HepG2 (cell line): ENCODE results near the gene GPC6. TPM values are rescaled to one million over a fixed set of nuclear protein-coding genes. Genes with fewer than 3 reads are reported as not detected.

Experiments
- ATAC-seq: fragments of 200-7000 bp; cut with Tn5 transposase; 3 replicates; pipeline ENCODE4 v1.9.1; 2020; ENCODE audit warnings: mild to moderate bottlenecking, moderate library complexity
- BruUV-seq: library from RNA; stranded (reverse); fragments of 400-500 nt; replicated peaks from 2 replicates; lab custom pipeline; 2021; lab: Mats Ljungman, UMichigan
- CTCF ChIA-PET: fragments of 300-600 bp; formaldehyde crosslinking; extraction: SDS; loops from one replicate; lab custom pipeline; 2021; ENCODE audit warnings: low total read pairs, inconsistent platforms, low intra/inter-chr PET ratio; lab: Yijun Ruan, JAX
- POLR2A ChIA-PET: fragments of 350-600 bp; sonication (Branson Sonifier 250); formaldehyde crosslinking; loops from one replicate; lab custom pipeline; 2020; ENCODE audit warnings: antibody characterized with exemption, inconsistent platforms; lab: Yijun Ruan, JAX
- DNase-seq: peaks from one replicate; pipeline ENCODE4 v3.0.0-alpha.2; 2015; ENCODE audit warnings: low spot score
- FAIRE-seq: peaks from 3 replicates; lab custom pipeline; 2011; peaks lifted over from hg19 to GRCh38; lab: Jason Lieb, UNC
- H2AFZ ChIP-seq: one replicate; pipeline ENCODE4 v1.6.1; 2011; ENCODE audit warnings: low read length, inconsistent platforms
- H3K27ac ChIP-seq: fragments of 300-600 bp; 3 replicates; pipeline ENCODE4 v1.8.0; 2011; ENCODE audit warnings: mixed run types, mild to moderate bottlenecking, mixed read lengths, low read length, inconsistent platforms; ENCODE audit not compliant: insufficient read depth; ENCODE audit errors: extremely low read length
- H3K27me3 ChIP-seq, 2 experiments: fragments of 200-600 bp in 1 of 2; 2 replicates in 1 of 2; 3 replicates in 1 of 2; pipeline versions ENCODE4 v1.6.0 to v1.8.0; 2011; ENCODE audit warnings: low read length in 2 of 2, mild to moderate bottlenecking in 2 of 2, moderate library complexity in 2 of 2, inconsistent platforms in 1 of 2; ENCODE audit not compliant: insufficient read depth in 2 of 2, control insufficient read depth in 1 of 2
- H3K36me3 ChIP-seq, 2 experiments: fragments of 200-600 bp in 1 of 2; replicated peaks in 1 of 2; 2 replicates in 1 of 2; 3 replicates in 1 of 2; pipeline versions ENCODE4 v1.5.1 to v1.8.0; 2011; ENCODE audit warnings: low read length in 2 of 2, inconsistent platforms in 1 of 2; ENCODE audit not compliant: insufficient read depth in 2 of 2, control insufficient read depth in 1 of 2
- H3K4me1 ChIP-seq: 2 replicates; pipeline ENCODE4 v1.5.1; 2012; ENCODE audit warnings: low read length, inconsistent platforms; ENCODE audit not compliant: insufficient read depth
- H3K4me2 ChIP-seq: 2 replicates; pipeline ENCODE4 v1.6.0; 2011; ENCODE audit warnings: low read depth, low read length, inconsistent platforms
- H3K4me3 ChIP-seq, 3 experiments: fragments of 200-600 bp in 1 of 3; sonication (generic), shearing (Covaris generic) in 1 of 3; replicated peaks in 1 of 3; 2 replicates each; pipeline ENCODE4 v1.5.1; 2011 to 2016; ENCODE audit warnings: low read length in 3 of 3, inconsistent platforms in 2 of 3, low read depth in 2 of 3, mild to moderate bottlenecking in 2 of 3, control low read depth in 1 of 3, mixed read lengths in 1 of 3; ENCODE audit not compliant: insufficient read depth in 1 of 3
- H3K79me2 ChIP-seq: one replicate; pipeline ENCODE4 v1.6.1; 2011; ENCODE audit warnings: low read length, inconsistent platforms; ENCODE audit not compliant: insufficient read depth
- H3K9ac ChIP-seq: 2 replicates; pipeline ENCODE4 v1.6.0; 2011; ENCODE audit warnings: mild to moderate bottlenecking, low read depth, low read length, inconsistent platforms; ENCODE audit not compliant: insufficient read depth
- H3K9me3 ChIP-seq: 2 replicates; pipeline ENCODE4 v1.5.1; 2012; ENCODE audit warnings: mild to moderate bottlenecking, low read length
- H4K20me1 ChIP-seq: 2 replicates; pipeline ENCODE4 v1.6.0; 2011; ENCODE audit warnings: inconsistent platforms, mild to moderate bottlenecking, low read length, moderate library complexity; ENCODE audit not compliant: insufficient read depth
- ARID2 ChIP-seq: sonication (generic); formaldehyde crosslinking; IDR thresholded peaks from 2 replicates; pipeline ENCODE4 v1.8.1; 2022; ENCODE audit warnings: mild to moderate bottlenecking, missing genetic modification reagents, borderline replicate concordance
- HNF4G ChIP-seq, 2 experiments: sonication (generic) in 1 of 2; formaldehyde crosslinking in 1 of 2; IDR thresholded peaks; 2 replicates each; pipeline versions ENCODE4 v1.4.0 to v1.6.1; 2011 to 2020; ENCODE audit warnings: borderline replicate concordance in 2 of 2, low read depth in 2 of 2, mild to moderate bottlenecking in 2 of 2, low read length in 1 of 2, missing genetic modification reagents in 1 of 2, moderate library complexity in 1 of 2
- MZF1 ChIP-seq: sonication (generic); formaldehyde crosslinking; IDR thresholded peaks from 2 replicates; pipeline ENCODE4 v1.8.1; 2023; ENCODE audit warnings: mild to moderate bottlenecking, missing genetic modification reagents, borderline replicate concordance
- NPAS2 ChIP-seq: sonication (generic); formaldehyde crosslinking; IDR thresholded peaks from 2 replicates; pipeline ENCODE4 v1.8.0; 2022; ENCODE audit warnings: mild to moderate bottlenecking, missing genetic modification reagents, borderline replicate concordance
- RBAK ChIP-seq: sonication (generic); formaldehyde crosslinking; IDR thresholded peaks from 2 replicates; pipeline ENCODE4 v1.5.1; 2020; ENCODE audit warnings: mild to moderate bottlenecking, missing genetic modification reagents
- SIN3B ChIP-seq: fragments of 150-350 bp; IDR thresholded peaks from 2 replicates; pipeline ENCODE4 v1.6.1; 2014; ENCODE audit warnings: low read length
- SSRP1 ChIP-seq: IDR thresholded peaks from 2 replicates; pipeline ENCODE4 v1.6.1; 2016; ENCODE audit warnings: control low read depth
- THAP8 ChIP-seq: sonication (generic); formaldehyde crosslinking; IDR thresholded peaks from 2 replicates; pipeline ENCODE4 v1.5.1; 2020; ENCODE audit warnings: missing genetic modification reagents, mild to moderate bottlenecking, borderline replicate concordance
- THRA ChIP-seq: sonication (generic); formaldehyde crosslinking; IDR thresholded peaks from 2 replicates; pipeline ENCODE4 v1.4.0; 2020; ENCODE audit warnings: missing genetic modification reagents, borderline replicate concordance
- ZKSCAN1 ChIP-seq: fragments of 150-350 bp; IDR thresholded peaks from 2 replicates; pipeline ENCODE4 v1.6.1; 2014; ENCODE audit warnings: low read length
- ZNF317 ChIP-seq: sonication (generic); formaldehyde crosslinking; IDR thresholded peaks from 2 replicates; pipeline ENCODE4 v1.5.0; 2020; ENCODE audit warnings: mild to moderate bottlenecking, missing genetic modification reagents
- ZNF333 ChIP-seq: sonication (generic); formaldehyde crosslinking; IDR thresholded peaks from 2 replicates; pipeline ENCODE4 v1.4.0; 2020; ENCODE audit warnings: mild to moderate bottlenecking, missing genetic modification reagents, borderline replicate concordance
- ZNF572 ChIP-seq: sonication (generic); formaldehyde crosslinking; IDR thresholded peaks from 2 replicates; pipeline ENCODE4 v1.5.1; 2020; ENCODE audit warnings: mild to moderate bottlenecking, missing genetic modification reagents
- WGBS: methylation state at CpG from one replicate; pipeline ENCODE4 v1.1.6; 2017; ENCODE audit warnings: low lambda C conversion rate; 5-methylcytosine and 5-hydroxymethylcytosine counted together
- in situ Hi-C: cut with HindIII; loops from 2 replicates; pipeline ENCODE4 v1.10.0; 2017; ENCODE audit warnings: low pct_unique_long_range_greater_than_20kb; ENCODE audit not compliant: extremely low pct_ligation_motif_present
- intact Hi-C: fragments of 100-400 bp; cut with micrococcal nuclease; formaldehyde crosslinking; loops from one replicate; pipeline ENCODE4 v1.10.0; 2022; ENCODE audit not compliant: unreplicated experiment
- polyA plus RNA-seq, 8 experiments: library from polyadenylated mRNA; depleted of rRNA in 3 of 8; stranded (reverse) in 7 of 8; unstranded in 1 of 8; fragments of >200 nt; fragmentation: Illumina TruSeq in 4 of 8; extraction: Trizol in 4 of 8; gene quantifications; 2 replicates each; pipeline versions ENCODE4 v1.2.1 to v1.2.3, GENCODE V29; 2011 to 2016; ENCODE audit warnings: low read depth in 4 of 8, missing spikeins in 1 of 8, mixed read lengths in 1 of 8; ENCODE audit not compliant: insufficient read depth in 1 of 8
- total RNA-seq, 5 experiments: library from RNA; depleted of rRNA; stranded (reverse); fragments of >200 nt; fragmentation: Illumina TruSeq; extraction: Trizol; gene quantifications; 2 replicates each; pipeline ENCODE4 v1.2.3, GENCODE V29; 2016; ENCODE audit warnings: low read depth in 1 of 5

The GPC6 gene
- total and polyA plus RNA-seq, 2 of the 13 experiments (the other 11 are each of a cell fraction or from before 2014, with no cell fraction given) = 24.5 to 33.9 TPM

- H4K20me1 ChIP-seq = no peaks in the 10 kb centered on the region
- no peak overlapping the region for H3K9ac ChIP-seq
- POLR2A ChIA-PET = no interaction called here
- in situ Hi-C loops (no loop called here), intact Hi-C loops (no loop called here)
- H3K79me2 ChIP-seq = no peaks in the 10 kb centered on the region
- no peak overlapping the region for H3K4me3 ChIP-seq
- no peak overlapping the region for H3K27ac ChIP-seq
- H3K4me1 ChIP-seq = no peaks in the 10 kb centered on the region
- FAIRE-seq (no peak), ATAC-seq (no peak)
- no peaks in the 10 kb centered on the region for H3K36me3 ChIP-seq
- H3K4me2 ChIP-seq = no peak overlapping the region
- H2AFZ ChIP-seq = no peak overlapping the region
- no peaks in the 10 kb centered on the region for H3K9me3 ChIP-seq
- TF ChIP-seq SSRP1 (CRISPR knock-in tag) = no peak
- TF ChIP-seq ZKSCAN1 = no peak
- TF ChIP-seq MZF1 (CRISPR knock-in tag) = no peak
- TF ChIP-seq SIN3B = no peak
- TF ChIP-seq ZNF572 (CRISPR knock-in tag) = no peak
- no peak for TF ChIP-seq THAP8 (CRISPR knock-in tag)
- TF ChIP-seq RBAK (CRISPR knock-in tag) = no peak
- no peak for TF ChIP-seq NPAS2
- TF ChIP-seq, all 625 proteins: peak for 0
- no peaks in the 10 kb centered on the region for H3K27me3 ChIP-seq
- CTCF ChIA-PET = no interaction called here
- 94% methylated on average over 5 of the region's 5 CpGs for WGBS
- DNase-seq = no peak
- BruUV-seq = no TSS peak
Measured at GRCh38 chr13:94007072-94007471, 780.5 kb downstream of the GPC6 start.

- no peak for ATAC-seq
Measured at GRCh38 chr13:94009701-94010100, 783.1 kb downstream of the GPC6 start.

More at GRCh38 chr13:94009701-94010100, 783.1 kb downstream of the GPC6 start:
- ChIA-PET POLR2A (no interaction called here), CTCF (no interaction called here)
- no peaks in the 10 kb centered on the region for H4K20me1 ChIP-seq
- no peak for TF ChIP-seq ARID2
- TF ChIP-seq ZNF317 (CRISPR knock-in tag) = no peak
- TF ChIP-seq THRA (CRISPR knock-in tag) = no peak
- no peak for TF ChIP-seq HNF4G (IDR thresholded peaks at IDR 0.05; ENCODE audit: borderline replicate concordance, low read depth, low read length)
- no peak for TF ChIP-seq HNF4G (CRISPR knock-in tag; IDR thresholded peaks at IDR 0.05; ENCODE audit: borderline replicate concordance, low read depth)
- TF ChIP-seq ZNF333 (CRISPR knock-in tag) = no peak
- no peaks in the 10 kb centered on the region for H3K36me3 ChIP-seq
- whole genome bisulfite sequencing = 82% methylated on average over 4 of the region's 4 CpGs
- H3K4me1 ChIP-seq = no peaks in the 10 kb centered on the region
- H3K27me3 ChIP-seq = no peaks in the 10 kb centered on the region
- in situ Hi-C loops (no loop called here), intact Hi-C loops (no loop called here)
- H3K9ac ChIP-seq = no peak overlapping the region
- no peaks in the 10 kb centered on the region for H3K79me2 ChIP-seq
- H3K4me3 ChIP-seq = no peak overlapping the region
- H3K9me3 ChIP-seq = no peaks in the 10 kb centered on the region
- DNase-seq = no peak
- no peak overlapping the region for H2AFZ ChIP-seq
- no TSS peak for BruUV-seq
- H3K27ac ChIP-seq = no peak overlapping the region
- H3K4me2 ChIP-seq = no peak overlapping the region
- FAIRE-seq = no peak
